HepG2 (cell line): ENCODE data around the gene TUBA4A. TPM values are rescaled to one million over a fixed set of nuclear protein-coding genes. Genes with fewer than 3 reads are reported as not detected.

Experiments used
- ATF5 ChIP-seq: sonication (generic); formaldehyde crosslinking; IDR thresholded peaks from 2 replicates; pipeline ENCODE4 v1.4.0; 2020; ENCODE audit warnings: mild to moderate bottlenecking, low read depth, missing genetic modification reagents
- CBX5 ChIP-seq: sonication (generic); formaldehyde crosslinking; IDR thresholded peaks from 2 replicates; pipeline ENCODE4 v1.4.0; 2020; ENCODE audit warnings: missing genetic modification reagents, borderline replicate concordance
- CENPX ChIP-seq: sonication (generic); formaldehyde crosslinking; IDR thresholded peaks from 2 replicates; pipeline ENCODE4 v1.9.0; 2021; ENCODE audit warnings: mild to moderate bottlenecking, missing genetic modification reagents, moderate library complexity
- E2F2 ChIP-seq: sonication (generic); formaldehyde crosslinking; IDR thresholded peaks from 2 replicates; pipeline ENCODE4 v1.4.0; 2020; ENCODE audit warnings: missing genetic modification reagents, borderline replicate concordance
- GABPA ChIP-seq, 2 experiments: IDR thresholded peaks; 2 replicates each; pipeline ENCODE4 v1.6.1; 2011 to 2016; ENCODE audit warnings: low read depth in 2 of 2, low read length in 1 of 2, missing biosample characterization in 1 of 2, missing genetic modification characterization in 1 of 2
- HES4 ChIP-seq: sonication (generic); formaldehyde crosslinking; IDR thresholded peaks from 2 replicates; pipeline ENCODE4 v1.9.0; 2021; ENCODE audit warnings: mild to moderate bottlenecking, missing genetic modification reagents, borderline replicate concordance
- JUND ChIP-seq: sonication (generic); formaldehyde crosslinking; IDR thresholded peaks from 2 replicates; pipeline ENCODE4 v1.8.0; 2022; ENCODE audit warnings: mild to moderate bottlenecking, missing genetic modification reagents
- KDM6A ChIP-seq: IDR thresholded peaks from 2 replicates; pipeline ENCODE4 v1.6.1; 2016; ENCODE audit warnings: low read depth
- LCORL ChIP-seq, 2 experiments: fragments of 450-650 bp in 1 of 2; sonication (generic) in 1 of 2; formaldehyde crosslinking in 1 of 2; IDR thresholded peaks; 2 replicates each; pipeline versions ENCODE4 v1.5.0 to v1.6.1; 2017 to 2020; ENCODE audit warnings: antibody characterized with exemption in 1 of 2, missing genetic modification reagents in 1 of 2
- MBD4 ChIP-seq: IDR thresholded peaks from 2 replicates; pipeline ENCODE4 v1.6.1; 2012; ENCODE audit warnings: low read length, inconsistent platforms, borderline replicate concordance
- MEIS1 ChIP-seq: sonication (generic); formaldehyde crosslinking; IDR thresholded peaks from 2 replicates; pipeline ENCODE4 v1.9.0; 2021; ENCODE audit warnings: mild to moderate bottlenecking, missing genetic modification reagents, moderate library complexity, borderline replicate concordance
- PHF21A ChIP-seq: sonication (generic); formaldehyde crosslinking; IDR thresholded peaks from 2 replicates; pipeline ENCODE4 v1.5.0; 2020; ENCODE audit warnings: mild to moderate bottlenecking, missing genetic modification reagents
- PITX1 ChIP-seq: sonication (generic); formaldehyde crosslinking; IDR thresholded peaks from 2 replicates; pipeline ENCODE4 v1.5.1; 2020; ENCODE audit warnings: mild to moderate bottlenecking, missing genetic modification reagents
- RARA ChIP-seq: IDR thresholded peaks from 2 replicates; pipeline ENCODE4 v1.6.1; 2016; ENCODE audit warnings: missing genetic modification reagents, missing compliant biosample characterization
- RFX5 ChIP-seq: IDR thresholded peaks from 2 replicates; pipeline ENCODE4 v1.6.1; 2011; ENCODE audit warnings: low read depth, low read length, improper control_type of control experiment
- SALL1 ChIP-seq: sonication (generic); formaldehyde crosslinking; IDR thresholded peaks from 2 replicates; pipeline ENCODE4 v1.8.0; 2022; ENCODE audit warnings: mild to moderate bottlenecking, missing genetic modification reagents
- SKIL ChIP-seq: sonication (generic); formaldehyde crosslinking; IDR thresholded peaks from 2 replicates; pipeline ENCODE4 v1.8.0; 2022; ENCODE audit warnings: missing genetic modification reagents, mild to moderate bottlenecking, moderate library complexity, borderline replicate concordance
- SNAI1 ChIP-seq: sonication (generic); formaldehyde crosslinking; IDR thresholded peaks from 2 replicates; pipeline ENCODE4 v1.5.0; 2020; ENCODE audit warnings: mild to moderate bottlenecking, missing genetic modification reagents, borderline replicate concordance
- WIZ ChIP-seq: sonication (generic); formaldehyde crosslinking; IDR thresholded peaks from 2 replicates; pipeline ENCODE4 v1.5.1; 2020; ENCODE audit warnings: mild to moderate bottlenecking, missing genetic modification reagents
- ZBTB26 ChIP-seq: IDR thresholded peaks from 2 replicates; pipeline ENCODE4 v1.6.1; 2016; ENCODE audit warnings: missing compliant biosample characterization, missing genetic modification reagents, borderline replicate concordance
- ZNF605 ChIP-seq: sonication (generic); formaldehyde crosslinking; IDR thresholded peaks from 2 replicates; pipeline ENCODE4 v1.8.0; 2022; ENCODE audit warnings: mild to moderate bottlenecking, missing genetic modification reagents
- ZNF749 ChIP-seq: sonication (generic); formaldehyde crosslinking; IDR thresholded peaks from 2 replicates; pipeline ENCODE4 v1.8.0; 2022; ENCODE audit warnings: mild to moderate bottlenecking, missing genetic modification reagents, moderate library complexity, borderline replicate concordance
- ZNF766 ChIP-seq: sonication (generic); formaldehyde crosslinking; IDR thresholded peaks from 2 replicates; pipeline ENCODE4 v1.5.0; 2020; ENCODE audit warnings: missing genetic modification reagents, borderline replicate concordance
- ZNF841 ChIP-seq: sonication (generic); formaldehyde crosslinking; IDR thresholded peaks from 2 replicates; pipeline ENCODE4 v1.8.1; 2023; ENCODE audit warnings: missing genetic modification reagents, borderline replicate concordance
- polyA plus RNA-seq, 8 experiments: library from polyadenylated mRNA; depleted of rRNA in 3 of 8; stranded (reverse) in 7 of 8; unstranded in 1 of 8; fragments of >200 nt; fragmentation: Illumina TruSeq in 4 of 8; extraction: Trizol in 4 of 8; gene quantifications; 2 replicates each; pipeline versions ENCODE4 v1.2.1 to v1.2.3, GENCODE V29; 2011 to 2016; ENCODE audit warnings: low read depth in 4 of 8, missing spikeins in 1 of 8, mixed read lengths in 1 of 8; ENCODE audit not compliant: insufficient read depth in 1 of 8
- total RNA-seq, 5 experiments: library from RNA; depleted of rRNA; stranded (reverse); fragments of >200 nt; fragmentation: Illumina TruSeq; extraction: Trizol; gene quantifications; 2 replicates each; pipeline ENCODE4 v1.2.3, GENCODE V29; 2016; ENCODE audit warnings: low read depth in 1 of 5

The TUBA4A gene
- total and polyA plus RNA-seq, 2 of the 13 experiments (the other 11 are each of a cell fraction or from before 2014, with no cell fraction given): 1.3 to 12.7 TPM

GRCh38 chr2:219249203-219249980, 4.3 kb downstream of the TUBA4A start (continued):
- no peak for TF ChIP-seq SKIL
- no peak for TF ChIP-seq E2F2 (CRISPR knock-in tag)
- peak; percentile 55; the same call in 1 of the 2 replicates for TF ChIP-seq CBX5
- peak; percentile 73 for TF ChIP-seq KDM6A (CRISPR knock-in tag)
- TF ChIP-seq SNAI1 (CRISPR knock-in tag): no peak
- TF ChIP-seq WIZ (CRISPR knock-in tag): no peak
- TF ChIP-seq ZNF749 (CRISPR knock-in tag): 0 out of 2 replicates have a peak, but pooled peaks have one; percentile 33
- peak; percentile 75; the same call in 1 of the 2 replicates for TF ChIP-seq SALL1 (CRISPR knock-in tag)
- TF ChIP-seq RFX5: no peak
- peak; percentile 87 for TF ChIP-seq PITX1 (CRISPR knock-in tag)
- TF ChIP-seq GABPA (IDR thresholded peaks at IDR 0.05; ENCODE audit: low read depth, low read length): no peak
- TF ChIP-seq GABPA (CRISPR knock-in tag; IDR thresholded peaks at IDR 0.05; ENCODE audit: low read depth): peak; percentile 83
- TF ChIP-seq ZNF766 (CRISPR knock-in tag): no peak; the same call in 1 of the 2 replicates
- 0 out of 2 replicates have a peak, but pooled peaks have one; percentile 57 for TF ChIP-seq MEIS1 (CRISPR knock-in tag)
- peak; percentile 91 for TF ChIP-seq PHF21A (CRISPR knock-in tag)
- TF ChIP-seq RARA: no peak; the same call in none of the 2 replicates
- TF ChIP-seq ATF5: 0 out of 2 replicates have a peak, but pooled peaks have one; percentile 27
- TF ChIP-seq CENPX (CRISPR knock-in tag): no peak
- TF ChIP-seq JUND: no peak
- TF ChIP-seq ZBTB26 (CRISPR knock-in tag): peak; percentile 11; the same call in 1 of the 2 replicates
- no peak for TF ChIP-seq HES4
- no peak for TF ChIP-seq MBD4
- peak; percentile 97 for TF ChIP-seq ZNF605 (CRISPR knock-in tag)
- no peak for TF ChIP-seq ZNF841
- no peak for TF ChIP-seq LCORL (IDR thresholded peaks at IDR 0.05)
- peak; percentile 30; the same call in 1 of the 2 replicates for TF ChIP-seq LCORL (CRISPR knock-in tag; IDR thresholded peaks at IDR 0.05)
